GM18507 (cell line): ENCODE results near the gene PILRB.
"Not testable (repeated sequence)": the region's sequence is repeated elsewhere in the genome, so short reads cannot be mapped to it uniquely, and the experiment has no call there.

Experiments
- DNase-seq: peaks from one replicate; pipeline ENCODE4 v3.0.0; 2011; ENCODE audit warnings: low read depth; ENCODE audit not compliant: insufficient read length; ENCODE audit errors: extremely low spot score
- FAIRE-seq: peaks from 2 replicates; lab custom pipeline; 2011; peaks lifted over from hg19 to GRCh38; lab: Jason Lieb, UNC

Gene PILRB

DNA sequence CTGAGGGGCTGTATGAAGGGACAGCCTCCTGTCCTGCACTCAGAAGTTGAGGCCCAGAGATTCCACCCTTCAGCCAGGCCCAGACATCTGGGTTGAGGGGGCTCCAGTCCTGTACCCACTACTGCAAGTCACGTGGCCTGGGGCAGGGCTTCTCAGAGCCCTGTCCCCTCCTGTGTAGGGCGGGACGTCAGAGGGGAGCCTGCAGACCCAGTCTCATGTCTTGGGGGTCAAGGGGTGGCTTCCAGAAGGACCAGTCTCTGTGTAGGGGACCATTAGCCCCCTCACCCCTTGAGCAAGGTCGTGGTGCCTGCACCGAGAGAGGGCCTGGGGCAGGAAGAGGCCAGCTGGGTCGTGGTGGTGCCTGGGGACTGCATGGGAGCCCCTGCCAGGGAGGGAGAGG lies 14.8 kb downstream of the PILRB start:
- FAIRE-seq (no peak), DNase-seq (no peak)

DNA sequence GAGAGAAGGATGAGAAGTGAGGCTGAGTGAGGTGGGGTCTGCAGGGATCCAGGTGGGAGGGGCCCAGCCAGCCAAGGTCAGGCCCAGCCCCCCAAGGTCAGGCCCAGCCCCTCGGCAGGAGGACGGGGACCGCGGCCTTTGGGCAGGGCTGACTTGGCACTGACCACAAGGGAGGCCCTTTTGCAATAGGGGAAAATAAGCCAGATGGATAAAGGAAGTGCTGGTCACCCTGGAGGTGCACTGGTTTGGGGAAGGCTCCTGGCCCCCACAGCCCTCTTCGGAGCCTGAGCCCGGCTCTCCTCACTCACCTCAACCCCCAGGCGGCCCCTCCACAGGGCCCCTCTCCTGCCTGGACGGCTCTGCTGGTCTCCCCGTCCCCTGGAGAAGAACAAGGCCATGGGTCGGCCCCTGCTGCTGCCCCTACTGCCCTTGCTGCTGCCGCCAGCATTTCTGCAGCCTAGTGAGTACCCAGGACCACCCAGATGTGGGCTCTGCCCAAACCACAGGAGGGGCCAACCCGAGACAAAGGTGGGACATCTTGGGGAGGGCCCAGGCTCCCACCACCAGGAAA lies 15.4 kb downstream of the PILRB start, which contains the start of gene PILRA:
PILRA (plus strand) TSS at position 227 of the 571 bp plus-strand sequence; CDS start at position 397, 170 bp downstream.
- FAIRE-seq (no peak), DNase-seq (no peak)

DNA sequence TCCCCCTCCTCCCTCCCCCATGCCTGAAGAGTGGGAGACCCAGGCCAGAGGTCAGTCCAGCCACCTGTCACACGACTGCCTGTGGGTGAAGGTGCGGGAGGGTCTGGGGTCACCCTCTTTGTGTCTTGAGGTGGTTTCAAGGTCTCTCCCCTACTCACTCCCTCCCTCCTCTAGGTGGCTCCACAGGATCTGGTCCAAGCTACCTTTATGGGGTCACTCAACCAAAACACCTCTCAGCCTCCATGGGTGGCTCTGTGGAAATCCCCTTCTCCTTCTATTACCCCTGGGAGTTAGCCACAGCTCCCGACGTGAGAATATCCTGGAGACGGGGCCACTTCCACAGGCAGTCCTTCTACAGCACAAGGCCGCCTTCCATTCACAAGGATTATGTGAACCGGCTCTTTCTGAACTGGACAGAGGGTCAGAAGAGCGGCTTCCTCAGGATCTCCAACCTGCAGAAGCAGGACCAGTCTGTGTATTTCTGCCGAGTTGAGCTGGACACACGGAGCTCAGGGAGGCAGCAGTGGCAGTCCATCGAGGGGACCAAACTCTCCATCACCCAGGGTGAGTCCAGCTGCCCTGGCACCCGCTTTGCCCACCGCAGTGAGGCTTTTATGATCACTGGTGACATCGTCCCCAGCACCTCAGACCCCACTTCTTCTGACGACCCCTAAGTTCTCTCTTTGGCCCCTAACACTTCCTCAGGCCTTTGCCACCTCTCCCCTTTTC lies 16.1 kb downstream of the PILRB start:
- DNase-seq: not testable (repeated sequence)
- peak; percentile 96 for FAIRE-seq

DNA sequence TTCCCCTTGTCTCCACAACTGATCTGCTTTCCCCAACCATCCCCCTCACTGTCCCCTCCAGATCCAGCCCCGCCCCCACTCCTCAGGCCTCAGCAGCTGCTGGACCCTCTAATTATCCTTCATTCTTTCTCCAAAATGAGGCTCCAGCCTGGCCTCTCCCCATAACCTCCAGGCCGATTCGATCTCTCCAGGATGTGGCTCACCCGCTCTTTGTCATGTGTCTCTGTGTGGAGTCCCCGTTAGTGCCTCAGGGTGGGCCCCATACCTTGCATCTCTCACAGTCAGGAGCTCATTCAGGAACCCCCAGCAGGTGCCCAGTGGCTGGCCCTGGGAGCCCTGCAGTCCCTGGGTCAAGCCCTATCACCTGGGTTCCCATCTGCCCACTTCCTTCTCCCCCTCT lies 16.7 kb downstream of the PILRB start:
- FAIRE-seq: no peak
- DNase-seq: no peak

DNA sequence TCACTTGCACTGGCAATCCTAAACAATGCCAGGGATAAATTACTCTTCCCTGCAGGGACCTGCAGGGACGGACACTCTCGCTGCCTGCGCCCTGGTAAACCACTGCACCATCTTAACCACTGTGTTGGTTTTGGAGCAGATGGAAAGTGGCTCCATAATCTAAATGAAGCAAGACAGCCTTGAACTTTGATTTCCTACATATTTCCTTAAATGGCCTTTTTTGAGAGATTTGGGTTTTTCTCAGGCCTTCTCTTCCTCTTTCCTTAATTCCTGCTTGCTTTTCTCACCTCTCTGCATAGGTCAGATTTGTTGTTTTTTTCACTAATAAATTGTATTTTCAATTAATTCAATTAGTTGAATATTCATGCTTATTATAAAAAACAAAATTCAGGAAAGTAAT lies 18.1 kb downstream of the PILRB start:
- DNase-seq (no peak), FAIRE-seq (no peak)

DNA sequence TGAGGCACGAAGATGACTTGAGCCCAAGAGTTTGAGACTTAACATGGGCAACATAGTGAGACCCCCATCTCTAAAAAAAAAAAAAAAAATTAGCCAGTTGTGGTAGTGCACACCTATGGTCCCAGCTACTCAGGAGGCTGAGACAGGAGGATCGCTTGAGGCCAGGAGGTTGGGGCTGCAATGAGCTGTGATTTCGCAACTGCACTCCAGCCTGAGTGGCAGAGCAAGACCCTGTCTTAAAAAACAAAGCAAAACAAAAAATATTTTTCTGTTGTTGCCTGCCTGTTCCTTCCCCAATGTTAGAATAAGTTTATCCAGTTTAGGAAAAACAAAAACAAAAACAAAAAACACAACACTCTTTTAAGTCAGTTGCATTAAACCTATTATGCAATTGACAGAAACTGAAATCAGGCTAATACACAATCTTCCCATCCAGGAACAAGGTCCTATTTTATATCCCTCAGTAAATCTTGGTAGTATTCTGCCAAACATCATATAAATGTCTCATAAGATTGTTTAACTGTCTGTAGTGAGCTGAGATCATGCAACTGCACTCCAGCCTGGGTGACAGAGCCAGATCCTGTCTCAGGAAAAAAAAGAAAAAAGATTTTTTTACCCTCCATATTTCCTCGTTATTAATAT lies 20.3 kb downstream of the PILRB start:
- no peak for FAIRE-seq
- DNase-seq: no peak

DNA sequence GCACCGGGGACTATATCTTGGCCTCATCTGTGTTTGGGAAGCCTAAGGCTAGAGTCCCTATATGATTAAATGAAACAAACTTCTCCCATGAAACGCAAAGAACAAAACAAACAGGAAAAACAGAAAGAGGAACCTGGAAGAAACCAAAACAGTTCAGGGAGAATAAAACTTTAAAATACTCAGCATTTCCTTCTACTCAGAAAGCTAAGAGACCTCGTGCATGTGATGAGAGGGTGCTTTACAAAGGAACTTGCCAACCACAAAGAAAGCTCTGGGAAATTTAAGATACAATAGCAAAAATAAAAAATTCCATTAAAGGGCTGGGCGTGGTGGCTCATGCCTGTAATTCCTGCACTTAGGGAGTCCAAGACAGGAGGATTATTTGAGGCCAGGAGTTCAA lies 22.3 kb downstream of the PILRB start:
- peak; percentile 12 for FAIRE-seq
- no peak for DNase-seq

DNA sequence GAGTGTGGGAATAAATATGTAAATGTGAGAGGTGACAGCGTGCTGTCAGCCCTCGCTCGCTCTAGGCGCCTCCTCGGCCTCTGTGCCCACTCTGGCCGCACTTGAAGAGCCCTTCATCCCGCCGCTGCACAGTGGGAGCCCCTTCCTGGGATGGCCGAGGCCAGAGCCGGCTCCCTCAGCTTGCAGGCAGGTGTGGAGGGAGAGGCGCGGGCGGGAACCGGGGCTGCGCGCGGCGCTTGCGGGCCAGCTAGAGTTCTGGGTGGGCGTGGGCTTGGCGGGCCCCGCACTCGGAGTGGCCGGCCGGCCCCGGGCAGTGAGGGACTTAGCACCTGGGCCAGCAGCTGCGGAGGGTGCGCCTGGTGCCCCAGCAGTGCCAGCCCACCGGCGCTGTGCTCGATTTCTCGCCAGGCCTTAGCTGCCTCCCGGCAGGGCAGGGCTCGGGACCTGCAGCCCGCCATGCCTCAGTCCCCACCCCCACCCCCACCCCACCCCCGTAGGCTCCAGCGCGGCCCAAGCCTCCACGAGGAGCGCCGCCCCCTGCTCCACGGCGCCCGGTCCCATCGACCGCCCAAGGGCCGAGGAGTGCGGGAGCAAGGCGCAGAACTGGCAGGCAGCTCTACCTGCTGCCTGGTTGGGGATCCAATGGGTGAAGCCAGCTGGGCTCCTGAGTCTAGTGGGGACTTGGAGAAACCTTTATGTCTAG lies 23.8 kb downstream of the PILRB start:
- not testable (repeated sequence) for FAIRE-seq, DNase-seq

DNA sequence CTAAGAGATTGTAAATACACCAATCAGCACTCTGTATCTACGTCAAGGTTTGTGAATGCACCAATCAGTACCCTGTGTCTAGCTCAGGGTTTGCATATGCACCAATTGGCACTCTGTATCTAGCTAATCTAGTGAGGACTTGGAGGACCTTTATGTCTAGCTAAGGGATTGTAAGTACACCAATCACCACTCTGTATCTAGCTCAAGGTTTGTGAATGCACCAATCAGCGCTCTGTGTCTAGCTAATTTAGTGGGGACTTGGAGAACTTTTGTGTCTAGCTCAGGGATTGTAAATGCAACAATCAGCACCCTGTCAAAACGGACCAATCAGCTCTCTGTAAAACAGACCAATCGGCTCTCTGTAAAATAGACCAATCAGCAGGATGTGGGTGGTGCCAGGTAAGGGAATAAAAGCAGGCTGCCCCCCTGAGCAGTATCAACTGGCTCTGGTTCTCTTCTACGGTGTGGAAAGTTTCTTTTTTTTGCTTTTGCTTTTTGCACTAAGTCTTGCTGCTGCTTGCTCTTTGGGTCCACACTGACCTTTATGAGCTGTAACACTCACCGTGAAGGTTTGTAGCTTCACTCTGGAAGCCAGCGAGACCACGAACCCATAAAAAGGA lies 24.4 kb downstream of the PILRB start:
- DNase-seq: not testable (repeated sequence)
- FAIRE-seq: peak; percentile 12

DNA sequence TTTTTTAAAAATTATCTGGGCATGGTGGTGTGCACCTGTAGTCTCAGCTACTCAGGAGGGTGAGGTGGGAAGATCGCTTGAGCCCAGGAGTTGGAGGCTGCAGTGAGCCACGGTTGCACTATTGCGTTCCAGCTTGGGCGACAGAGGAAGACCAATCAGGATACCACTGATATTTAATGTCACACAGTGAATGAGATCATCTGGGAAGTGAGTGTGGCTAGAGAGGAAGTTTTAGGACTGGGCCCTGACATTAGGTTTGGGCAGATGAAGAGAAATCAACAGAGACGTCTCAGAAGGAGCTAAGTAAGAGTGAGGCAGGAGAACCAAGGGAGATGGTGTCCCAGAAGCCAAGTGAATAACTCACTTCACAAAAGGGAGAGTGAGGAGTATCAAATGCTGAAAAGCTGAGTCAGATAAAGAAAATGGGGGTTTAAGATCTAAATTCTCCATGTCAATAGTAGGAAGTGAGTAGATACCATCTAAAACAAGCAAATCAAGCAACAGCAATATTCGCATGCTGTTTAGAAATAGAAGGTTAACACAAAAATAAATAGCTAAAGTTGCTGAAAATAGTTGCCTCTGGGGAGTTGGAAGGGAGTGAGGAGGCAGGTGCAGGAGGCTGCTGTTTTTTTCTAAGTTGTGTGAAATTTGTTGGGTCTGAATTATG lies 26.8 kb downstream of the PILRB start:
- DNase-seq (no peak), FAIRE-seq (peak; percentile 48)

DNA sequence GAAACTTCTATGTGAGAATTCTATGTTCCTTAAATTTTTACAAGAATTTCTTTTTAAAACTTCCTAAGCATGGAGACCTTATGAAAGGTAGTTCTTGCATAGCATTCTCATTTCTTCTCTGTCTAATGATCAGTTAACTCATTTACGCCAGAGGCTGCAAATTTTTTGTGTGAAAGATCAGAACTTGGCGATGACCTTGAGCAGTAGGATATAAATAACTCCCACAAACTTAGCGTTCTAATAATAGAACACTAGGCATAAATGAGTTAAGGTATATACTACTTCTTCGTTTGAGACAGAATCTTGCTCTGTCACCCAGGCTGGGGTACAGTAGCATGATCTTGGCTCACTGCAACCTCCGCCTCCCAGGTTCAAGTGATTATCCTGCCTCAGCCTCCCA lies 29.0 kb downstream of the PILRB start:
- DNase-seq (no peak), FAIRE-seq (no peak)

DNA sequence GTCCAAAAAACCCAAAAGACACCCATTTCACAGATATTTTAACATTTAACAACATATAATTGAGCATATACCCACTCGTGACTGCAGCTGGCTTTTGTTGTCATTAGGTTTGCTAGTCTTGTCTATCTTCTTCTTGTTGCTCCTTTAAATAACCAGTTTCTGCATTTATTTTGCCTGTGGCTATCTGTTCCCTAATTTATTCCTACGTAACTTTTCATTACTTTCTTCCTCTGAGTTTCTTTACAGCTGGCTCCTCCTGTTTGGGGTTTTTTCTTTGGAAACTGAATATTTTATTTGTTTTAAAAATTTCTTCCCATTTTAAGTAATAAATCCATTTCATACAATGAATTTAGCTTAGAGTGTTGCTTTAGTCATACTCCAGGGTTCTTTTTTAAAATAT lies 29.8 kb downstream of the PILRB start:
- FAIRE-seq: no peak
- no peak for DNase-seq

DNA sequence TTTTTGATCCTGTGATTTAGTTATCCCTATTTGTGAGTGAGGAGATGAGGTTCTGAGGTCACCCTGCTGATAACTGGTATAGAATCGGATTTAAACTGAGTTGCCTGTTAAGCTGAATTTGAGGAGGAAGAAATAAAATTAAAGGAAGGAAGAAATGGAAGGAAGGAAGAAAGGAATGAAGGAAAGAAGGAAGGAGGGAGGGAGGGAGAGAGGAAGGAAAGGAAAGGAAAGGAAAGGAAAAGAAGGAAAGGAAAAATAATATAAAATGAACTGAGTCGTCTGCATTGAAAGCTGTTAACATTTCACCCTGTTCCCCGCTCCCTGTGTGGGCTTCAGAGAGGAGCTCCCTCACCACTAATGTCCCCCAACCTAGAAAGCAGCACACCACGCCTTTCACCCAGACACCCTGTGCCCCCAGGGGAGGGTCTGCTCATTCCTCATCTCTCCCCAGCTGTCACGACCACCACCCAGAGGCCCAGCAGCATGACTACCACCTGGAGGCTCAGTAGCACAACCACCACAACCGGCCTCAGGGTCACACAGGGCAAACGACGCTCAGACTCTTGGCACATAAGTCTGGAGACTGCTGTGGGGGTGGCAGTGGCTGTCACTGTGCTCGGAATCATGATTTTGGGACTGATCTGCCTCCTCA lies 31.6 kb downstream of the PILRB start:
- FAIRE-seq (no peak), DNase-seq (no peak)

DNA sequence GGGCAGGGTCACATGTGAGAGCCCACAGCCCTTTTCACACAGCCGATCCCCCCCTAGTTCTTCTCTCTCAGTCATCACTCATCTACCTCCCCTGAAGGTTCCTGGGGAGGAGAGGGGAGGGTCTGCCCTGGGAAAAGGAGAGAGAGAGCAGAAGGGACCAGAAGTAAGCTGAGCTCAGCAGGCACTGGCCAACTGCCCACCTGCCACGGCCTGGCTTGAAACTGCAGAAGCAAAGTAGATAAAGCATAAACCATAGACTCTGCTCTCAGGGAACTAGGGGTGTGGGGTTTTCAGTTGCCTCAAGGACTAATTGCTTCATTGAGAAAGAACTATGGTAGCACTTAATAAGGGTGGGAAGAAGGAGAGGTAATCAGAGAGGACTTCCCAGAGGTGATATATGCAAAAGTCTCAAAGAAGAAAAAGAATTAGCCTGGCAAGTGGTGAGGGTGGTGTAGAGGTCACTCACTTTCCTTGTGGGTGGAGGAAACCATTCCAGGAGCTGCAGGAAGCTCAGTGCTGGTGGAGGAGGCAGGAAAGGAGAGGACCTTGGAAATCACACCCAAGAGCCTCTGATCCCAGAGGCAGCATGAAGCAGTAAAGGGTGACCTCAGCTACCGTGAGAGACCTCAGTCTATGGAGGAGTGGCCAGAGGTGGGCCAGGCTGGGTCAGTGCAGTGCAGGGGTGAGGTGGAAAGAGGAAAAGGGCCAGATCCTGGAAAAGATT lies 32.5 kb downstream of the PILRB start:
- no peak for FAIRE-seq
- no peak for DNase-seq

DNA sequence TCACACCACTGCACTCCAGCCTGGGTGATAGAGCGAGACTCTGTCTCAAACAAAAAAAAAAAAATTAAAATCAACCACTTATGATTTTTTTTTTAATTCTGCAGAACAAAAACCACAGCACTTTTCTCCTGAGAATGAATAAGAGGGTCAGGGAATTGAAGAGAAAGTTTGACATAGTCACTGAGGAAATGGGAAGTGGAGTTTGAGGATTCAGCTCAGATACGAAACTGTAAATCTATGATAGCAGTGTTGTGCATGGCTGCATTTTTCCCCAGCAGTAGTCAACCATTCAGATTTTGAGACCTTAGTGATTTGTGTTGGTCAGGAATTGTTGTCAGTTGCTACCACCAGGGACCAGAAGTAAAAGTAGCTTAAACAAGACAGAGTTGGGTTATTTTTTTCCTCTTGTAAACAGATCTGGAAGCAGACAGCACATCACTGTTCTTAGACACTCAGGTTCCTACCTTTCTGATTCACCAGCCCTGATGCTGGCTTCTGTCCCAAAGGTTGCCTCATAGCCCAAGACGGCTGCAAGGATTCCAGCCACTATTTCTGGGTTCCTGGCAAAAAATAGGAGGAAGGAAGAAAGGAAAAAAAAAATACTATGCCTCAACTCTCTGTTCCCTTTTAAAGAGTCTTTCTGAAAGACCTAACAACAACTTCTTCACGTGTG lies 35.5 kb downstream of the PILRB start:
- FAIRE-seq: peak; percentile 79
- no peak for DNase-seq

DNA sequence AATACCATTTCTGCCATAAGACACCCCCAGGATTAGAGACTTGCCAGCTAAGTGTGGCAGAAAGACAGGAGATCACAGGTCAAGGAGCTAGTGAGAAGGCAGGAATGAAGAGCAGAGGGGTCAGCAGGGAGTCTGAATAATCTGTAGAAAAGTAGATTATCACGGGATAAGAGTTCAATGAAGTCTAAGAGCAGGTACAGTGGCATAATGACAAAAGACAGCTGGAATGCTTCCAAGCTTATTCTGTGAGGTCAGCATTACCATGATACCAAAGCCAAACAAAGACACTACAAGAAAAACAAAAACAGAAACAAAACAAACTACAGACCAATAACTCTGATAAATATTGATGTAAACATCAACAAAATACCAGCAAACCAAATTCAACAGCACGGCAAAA lies 36.2 kb downstream of the PILRB start:
- FAIRE-seq: no peak
- DNase-seq: no peak

DNA sequence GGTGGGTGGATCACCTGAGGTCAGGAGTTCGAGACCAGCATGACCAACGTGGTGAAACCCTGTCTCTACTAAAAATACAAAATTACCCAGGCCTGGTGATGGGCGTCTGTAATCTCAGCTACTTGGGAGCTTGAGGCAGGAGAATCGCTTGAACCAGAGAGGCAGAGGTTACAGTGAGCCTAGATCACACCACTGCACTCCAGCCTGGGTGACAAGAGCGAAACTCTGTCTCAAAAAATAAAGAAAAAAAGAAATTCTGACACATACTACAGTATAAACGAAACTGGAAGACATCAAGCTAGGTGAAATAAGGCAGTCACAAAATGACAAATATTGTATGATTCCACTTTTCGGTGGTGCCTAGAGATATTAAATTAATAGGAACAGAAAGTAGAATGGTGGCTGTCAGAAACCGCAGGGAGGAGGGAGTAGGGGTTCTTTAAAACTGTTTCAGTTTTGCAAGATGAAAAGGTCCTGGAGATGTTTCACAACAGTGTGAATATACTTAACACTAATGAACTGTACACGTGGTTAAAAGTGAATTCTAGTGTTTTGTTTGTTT lies 38.6 kb downstream of the PILRB start:
- DNase-seq (peak; percentile 48), FAIRE-seq (peak; percentile 98)
